Uterine smooth muscle cell (primary cell): ENCODE results near the gene CCDC159. TPM values are rescaled to one million over a fixed set of nuclear protein-coding genes. Genes with fewer than 3 reads are reported as not detected.

Experiments used
- total RNA-seq: library from RNA; depleted of rRNA; stranded (reverse); fragments of >200 nt; gene quantifications from 2 replicates; pipeline ENCODE4 v1.2.3, GENCODE V29; 2014

The CCDC159 gene
- 3.9 and 10.4 TPM in 2 replicates for total RNA-seq

DNA sequence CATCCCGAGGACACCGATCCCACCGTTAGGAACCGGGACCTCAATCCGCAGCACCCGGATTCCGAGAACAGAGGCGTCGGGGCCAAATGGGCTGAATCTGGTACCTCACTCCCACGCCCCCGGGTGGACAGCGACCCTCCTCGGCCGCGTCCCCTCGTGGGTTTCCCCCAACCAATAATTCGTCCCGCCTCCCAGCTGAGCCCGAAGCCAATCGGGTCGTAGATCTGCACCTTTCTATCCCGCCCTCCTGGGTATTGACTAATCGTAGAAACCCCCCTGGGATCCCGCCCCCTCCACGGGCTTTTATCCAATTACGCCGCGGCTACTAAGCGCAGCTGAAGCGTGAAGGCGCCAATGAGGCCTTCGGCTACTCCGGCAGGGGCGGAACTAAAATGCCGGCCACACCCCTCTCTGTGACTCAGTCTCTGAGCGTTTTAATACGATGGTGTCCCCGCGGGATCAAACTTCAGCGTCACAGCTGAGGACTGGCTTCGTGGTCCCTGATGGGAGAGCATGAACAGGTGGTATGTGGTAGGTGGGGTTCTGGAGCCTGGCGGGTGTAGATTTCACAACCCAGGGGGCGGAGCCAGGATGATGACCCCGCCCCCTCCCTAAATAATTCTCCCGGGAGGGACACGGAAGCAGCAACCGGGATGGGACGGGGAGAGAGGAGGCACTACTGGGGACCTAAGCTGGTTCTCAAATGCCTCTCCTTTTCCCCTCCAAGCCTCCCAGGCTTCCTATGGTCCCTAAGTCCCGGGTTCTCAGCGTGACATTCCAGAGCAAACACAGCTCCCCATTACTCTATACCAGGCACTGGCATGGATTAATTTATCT, at the start of gene CCDC159, which contains the start of gene TMEM205:
Gene CCDC159, plus strand, starts transcription at position 416 of the 837 bp plus-strand sequence. Its CDS starts 88 bp downstream, at position 504.
Gene TMEM205, minus strand, starts transcription at position 165 of the 837 bp plus-strand sequence. CDS start 649 bp downstream, outside the sequence.

DNA sequence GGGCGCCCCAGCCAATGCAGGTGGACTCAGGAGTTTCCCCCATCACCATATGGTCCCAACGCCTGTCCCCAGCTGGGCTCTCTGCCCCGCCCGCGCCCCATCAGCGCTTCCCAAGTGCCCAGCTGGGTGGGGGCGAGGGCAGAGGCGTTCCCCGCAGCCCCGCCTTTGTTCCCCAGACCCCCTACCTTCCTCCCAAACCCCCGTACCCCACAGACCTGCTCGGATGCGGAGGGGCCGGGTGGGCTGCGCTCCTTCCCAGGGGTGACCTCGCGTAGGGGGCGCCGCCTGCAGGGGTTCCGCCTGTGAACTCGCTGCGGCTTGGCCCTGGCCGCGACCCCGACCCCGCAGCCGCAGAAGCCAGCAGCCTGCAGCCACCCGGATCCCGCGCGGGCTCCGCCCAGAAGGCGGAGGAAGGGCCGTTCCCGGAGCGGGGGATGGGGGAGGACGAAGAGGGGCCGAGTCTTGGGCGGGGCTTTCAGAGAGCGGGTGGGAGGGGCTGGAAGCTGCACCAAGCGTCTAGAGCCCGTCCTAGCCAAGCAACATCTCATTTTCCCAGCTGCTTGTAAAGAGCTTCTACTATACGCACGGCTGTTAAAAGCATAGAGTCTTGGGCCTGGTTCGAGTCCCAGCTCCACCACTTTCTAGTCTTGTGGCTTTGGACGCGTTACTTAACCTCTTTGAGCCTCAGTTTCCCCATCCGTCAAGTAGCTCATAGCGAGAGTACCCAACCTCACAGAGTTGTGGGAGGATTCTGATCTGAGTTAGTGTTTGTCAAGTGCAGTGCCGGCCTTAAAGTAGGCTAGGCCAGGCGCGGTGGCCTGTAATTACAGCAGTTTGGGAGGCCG, 6.8 kb upstream of the CCDC159 start, which contains the start of gene RAB3D:
Gene RAB3D, minus strand, starts transcription at position 404 of the 845 bp plus-strand sequence. CDS start 2,258 bp downstream, outside the sequence.

GRCh38 chr19:11355160-11356073, 9.1 kb downstream of the CCDC159 start, which contains the start of gene PLPPR2:
TSS of gene PLPPR2 (plus strand) at chr19:11355432. CDS start at chr19:11357674, 2,242 bp downstream.

DNA sequence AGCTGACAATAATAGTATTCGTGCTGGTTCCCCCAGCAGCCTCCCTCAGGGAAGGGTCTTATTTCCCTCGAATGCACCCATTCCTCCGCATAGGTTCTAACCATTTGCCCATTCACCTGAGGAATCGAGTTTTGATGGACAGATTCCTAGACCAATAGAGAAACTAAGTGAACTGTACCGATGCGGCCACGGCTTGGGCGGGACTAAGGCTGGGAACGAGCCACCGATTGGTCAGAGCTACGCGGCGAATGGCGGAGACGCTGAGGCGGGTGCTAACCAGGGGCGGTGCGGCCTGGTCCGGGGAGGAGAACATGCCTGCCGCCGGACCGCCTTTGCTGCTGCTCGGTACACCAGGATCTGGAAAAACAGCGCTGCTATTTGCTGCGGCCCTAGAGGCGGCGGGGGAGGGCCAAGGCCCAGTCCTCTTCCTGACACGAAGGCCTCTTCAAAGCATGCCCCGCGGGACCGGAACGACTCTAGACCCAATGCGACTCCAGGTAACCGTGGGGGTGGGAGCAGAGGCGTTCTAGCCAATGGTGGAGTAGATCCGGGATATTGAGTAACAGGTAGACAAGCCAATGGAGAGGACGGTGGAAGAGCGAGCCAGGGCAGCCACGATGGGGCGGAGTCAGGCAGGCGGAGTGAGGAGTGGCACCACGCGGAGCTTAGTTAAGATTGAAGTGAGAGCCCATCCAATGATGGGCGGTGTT, 28.3 kb downstream of the CCDC159 start, which contains the start of gene SWSAP1:
Gene SWSAP1, plus strand, starts transcription at position 234 of the 710 bp plus-strand sequence. Its CDS starts 15 bp downstream, at position 249.

Other genes with a start within 250 kb of the CCDC159 start
- gene SPC24, start 190.7 kb upstream of the CCDC159 start, total RNA-seq, result 50.2 and 237 TPM in 2 replicates
- gene KANK2, start 149.0 kb upstream of the CCDC159 start, total RNA-seq, result 403 and 554 TPM in 2 replicates
- not detected in 2 replicates for gene ANGPTL8, start 106.9 kb upstream of the CCDC159 start, total RNA-seq
- gene DOCK6, start 84.0 kb upstream of the CCDC159 start, total RNA-seq, result 17.0 and 18.4 TPM in 2 replicates
- gene TSPAN16, start 50.4 kb upstream of the CCDC159 start, total RNA-seq, result not detected in 2 replicates
- 5.5 and 6.4 TPM in 2 replicates for gene RAB3D, start 6.9 kb upstream of the CCDC159 start, total RNA-seq
- 64.9 and 71.7 TPM in 2 replicates for gene TMEM205, start 251 bp upstream of the CCDC159 start, total RNA-seq
- gene PLPPR2, start 8.9 kb downstream of the CCDC159 start, total RNA-seq, result 7.9 and 11.4 TPM in 2 replicates
- 0.33 and 0.62 TPM in 2 replicates for gene SWSAP1, start 28.1 kb downstream of the CCDC159 start, total RNA-seq
- 6.7 and 8.1 TPM in 2 replicates for gene EPOR, start 37.8 kb downstream of the CCDC159 start, total RNA-seq
- gene RGL3, start 72.8 kb downstream of the CCDC159 start, total RNA-seq, result 0.50 and 1.00 TPM in 2 replicates
- 0.22 and 0.37 TPM in 2 replicates for gene ODAD3, start 88.6 kb downstream of the CCDC159 start, total RNA-seq
- 118 and 167 TPM in 2 replicates for gene PRKCSH, start 89.1 kb downstream of the CCDC159 start, total RNA-seq
- gene ELAVL3, start 134.5 kb downstream of the CCDC159 start, total RNA-seq, result 0.12 TPM in 1 of 2 replicates, not detected in the other
- 8.2 and 10.6 TPM in 2 replicates for gene ZNF653, start 159.3 kb downstream of the CCDC159 start, total RNA-seq
- 42.2 and 47.6 TPM in 2 replicates for gene ECSIT, start 182.6 kb downstream of the CCDC159 start, total RNA-seq
- gene CNN1, start 192.3 kb downstream of the CCDC159 start, total RNA-seq, result 20.4 and 37.0 TPM in 2 replicates
- gene ELOF1, start 212.7 kb downstream of the CCDC159 start, total RNA-seq, result 26.0 and 31.2 TPM in 2 replicates
- gene ACP5, start 231.1 kb downstream of the CCDC159 start, total RNA-seq, result 2.7 and 9.9 TPM in 2 replicates